ENCODE data around the gene SMYD3. TPM values are rescaled to one million over a fixed set of nuclear protein-coding genes. Genes with fewer than 3 reads are reported as not detected.
A peak's percentile ranks its signal among the peaks of the same experiment; 100 is the strongest.

The SMYD3 gene
- total and polyA plus RNA-seq, 2 donors: 22.0 to 27.0 TPM

DNA sequence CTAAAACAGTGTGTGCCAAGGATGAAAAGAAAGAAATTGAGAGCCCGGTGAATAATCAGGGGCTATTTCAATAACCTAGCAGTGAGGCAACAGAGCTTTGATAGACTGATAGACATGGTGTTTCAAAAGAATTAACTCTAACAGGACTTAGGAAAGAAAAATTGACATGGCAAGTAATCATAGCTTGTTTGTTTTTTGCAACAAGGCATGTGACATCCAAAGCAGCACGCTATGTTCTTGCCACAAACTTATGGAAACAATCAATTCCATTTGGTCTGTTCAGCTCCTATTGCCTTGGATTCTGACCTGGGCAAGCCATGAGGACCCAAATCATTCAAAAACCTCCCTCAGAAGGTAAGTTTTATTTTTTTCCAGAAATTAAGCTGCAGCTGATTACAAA is 608.5 kb downstream of the SMYD3 start:
- WGBS: 99% methylated on average over 2 of the region's 2 CpGs
- no peaks in the 10 kb centered on the region for H3K4me1 ChIP-seq (ENCODE audit: control insufficient read depth in 2 of 2, insufficient read depth in 2 of 2, low read length in 2 of 2)

DNA sequence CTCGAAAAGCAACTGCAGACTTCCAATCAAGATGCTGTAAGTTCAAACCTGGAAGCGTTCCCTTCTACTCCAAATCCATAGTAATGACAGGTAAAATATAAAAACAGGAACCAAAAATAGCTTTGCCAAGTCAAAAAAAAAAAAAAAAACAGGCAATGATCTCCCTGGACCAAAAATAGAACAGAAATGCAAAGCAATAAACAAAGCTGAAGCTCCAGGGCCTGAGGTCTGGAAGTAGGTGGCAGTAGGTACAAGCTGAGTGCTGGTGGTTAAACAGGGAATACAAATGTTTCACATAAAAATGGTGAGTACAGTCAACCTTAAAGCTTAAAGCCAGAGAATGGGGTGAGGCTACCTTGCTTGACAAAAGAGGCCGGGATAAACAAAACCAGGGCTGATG is 610.8 kb downstream of the SMYD3 start:
- 95% methylated on average over 3 of the region's 3 CpGs for WGBS
- no peaks in the 10 kb centered on the region for H3K36me3 ChIP-seq (ENCODE audit: control insufficient read depth in 2 of 2, insufficient read depth in 2 of 2, low read length in 1 of 2)
- no peaks in the 10 kb centered on the region for H3K27me3 ChIP-seq (ENCODE audit: control insufficient read depth in 2 of 2, insufficient read depth in 1 of 2, low read length in 1 of 2)
- H3K4me1 ChIP-seq (ENCODE audit: control insufficient read depth in 2 of 2, insufficient read depth in 2 of 2, low read length in 2 of 2): no peaks in the 10 kb centered on the region
- no peak overlapping the region for H3K27ac ChIP-seq (ENCODE audit: low read depth in 1 of 2, low read length in 1 of 2)
- no peak overlapping the region for H3K4me3 ChIP-seq (ENCODE audit: low read length in 2 of 2)
- no peak for DNase-seq (ENCODE audit: low read depth in 6 of 9, low spot score in 9 of 9)
- no peaks in the 10 kb centered on the region for H3K9me3 ChIP-seq (ENCODE audit: control insufficient read depth in 2 of 2, insufficient read depth in 1 of 2, low read length in 1 of 2)

More for the DNA sequence above, 608.5 kb downstream of the SMYD3 start:
- peaks cover 0 to under 1% of the 10 kb centered on the region in 2 donors for H3K9me3 ChIP-seq (ENCODE audit: control insufficient read depth in 2 of 2, insufficient read depth in 1 of 2, low read length in 1 of 2)
- no peaks in the 10 kb centered on the region for H3K36me3 ChIP-seq (ENCODE audit: control insufficient read depth in 2 of 2, insufficient read depth in 2 of 2, low read length in 1 of 2)
- H3K27me3 ChIP-seq (ENCODE audit: control insufficient read depth in 2 of 2, insufficient read depth in 1 of 2, low read length in 1 of 2): no peaks in the 10 kb centered on the region
- no peak overlapping the region for H3K27ac ChIP-seq (ENCODE audit: low read depth in 1 of 2, low read length in 1 of 2)
- H3K4me3 ChIP-seq (ENCODE audit: low read length in 2 of 2): no peak overlapping the region
- no peak for DNase-seq (ENCODE audit: low read depth in 6 of 9, low spot score in 9 of 9)

DNA sequence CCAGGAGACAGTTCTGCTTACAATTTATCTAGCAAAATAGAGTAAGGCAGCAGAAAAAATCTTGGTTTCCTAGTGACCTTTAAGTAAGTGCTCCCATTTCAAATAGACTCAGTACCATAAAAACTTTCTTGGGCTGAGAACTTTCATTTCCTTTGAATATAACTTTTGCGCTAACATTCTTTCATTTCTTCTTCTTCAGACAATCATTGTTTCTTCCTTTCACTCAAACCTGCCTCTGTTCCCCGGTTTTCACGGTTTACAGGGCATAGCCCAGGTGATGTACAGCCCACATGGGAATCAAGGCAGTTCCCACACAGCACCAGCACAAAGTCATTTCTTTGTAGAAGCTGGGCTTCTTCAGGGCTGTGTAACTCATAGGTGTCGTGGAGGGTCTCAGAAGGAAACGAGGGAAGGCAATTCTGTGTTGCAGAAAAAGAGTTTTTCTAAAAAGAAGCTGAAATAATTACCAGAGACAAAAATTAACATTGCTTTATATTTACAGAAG is 611.6 kb downstream of the SMYD3 start:
- WGBS: 95% methylated on average over 5 of the region's 5 CpGs
- no peak for DNase-seq (ENCODE audit: low read depth in 6 of 9, low spot score in 9 of 9)
- no peaks in the 10 kb centered on the region for H3K27me3 ChIP-seq (ENCODE audit: control insufficient read depth in 2 of 2, insufficient read depth in 1 of 2, low read length in 1 of 2)
- H3K4me1 ChIP-seq (ENCODE audit: control insufficient read depth in 2 of 2, insufficient read depth in 2 of 2, low read length in 2 of 2): no peaks in the 10 kb centered on the region
- H3K27ac ChIP-seq (ENCODE audit: low read depth in 1 of 2, low read length in 1 of 2): no peak overlapping the region
- no peaks in the 10 kb centered on the region for H3K36me3 ChIP-seq (ENCODE audit: control insufficient read depth in 2 of 2, insufficient read depth in 2 of 2, low read length in 1 of 2)
- H3K9me3 ChIP-seq (ENCODE audit: control insufficient read depth in 2 of 2, insufficient read depth in 1 of 2, low read length in 1 of 2): no peaks in the 10 kb centered on the region
- H3K4me3 ChIP-seq (ENCODE audit: low read length in 2 of 2): no peak overlapping the region

DNA sequence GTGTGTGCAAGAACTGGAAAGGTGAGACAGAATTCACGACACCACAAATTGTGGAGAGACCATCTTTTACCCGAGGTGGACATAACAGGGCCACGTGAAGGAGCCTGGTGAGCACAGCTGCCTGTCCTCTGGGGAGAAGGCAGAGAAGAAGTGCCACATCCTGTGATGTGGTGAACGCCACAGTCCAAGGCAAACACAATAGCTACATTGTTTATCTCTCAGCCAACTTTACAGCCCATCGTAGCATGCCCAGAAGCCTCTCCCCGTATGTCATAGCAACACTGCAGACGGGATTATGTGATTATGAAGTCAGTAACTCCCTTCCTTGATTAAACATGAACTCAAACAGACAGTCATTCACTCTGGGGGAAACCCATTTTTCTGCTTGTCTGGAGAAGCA is 612.2 kb downstream of the SMYD3 start:
- no peaks in the 10 kb centered on the region for H3K27me3 ChIP-seq (ENCODE audit: control insufficient read depth in 2 of 2, insufficient read depth in 1 of 2, low read length in 1 of 2)
- no peak for DNase-seq (ENCODE audit: low read depth in 6 of 9, low spot score in 9 of 9)
- H3K36me3 ChIP-seq (ENCODE audit: control insufficient read depth in 2 of 2, insufficient read depth in 2 of 2, low read length in 1 of 2): no peaks in the 10 kb centered on the region
- WGBS: 92% methylated on average over 7 of the region's 7 CpGs
- H3K4me1 ChIP-seq (ENCODE audit: control insufficient read depth in 2 of 2, insufficient read depth in 2 of 2, low read length in 2 of 2): no peaks in the 10 kb centered on the region
- H3K27ac ChIP-seq (ENCODE audit: low read depth in 1 of 2, low read length in 1 of 2): no peak overlapping the region
- no peak overlapping the region for H3K4me3 ChIP-seq (ENCODE audit: low read length in 2 of 2)
- no peaks in the 10 kb centered on the region for H3K9me3 ChIP-seq (ENCODE audit: control insufficient read depth in 2 of 2, insufficient read depth in 1 of 2, low read length in 1 of 2)

DNA sequence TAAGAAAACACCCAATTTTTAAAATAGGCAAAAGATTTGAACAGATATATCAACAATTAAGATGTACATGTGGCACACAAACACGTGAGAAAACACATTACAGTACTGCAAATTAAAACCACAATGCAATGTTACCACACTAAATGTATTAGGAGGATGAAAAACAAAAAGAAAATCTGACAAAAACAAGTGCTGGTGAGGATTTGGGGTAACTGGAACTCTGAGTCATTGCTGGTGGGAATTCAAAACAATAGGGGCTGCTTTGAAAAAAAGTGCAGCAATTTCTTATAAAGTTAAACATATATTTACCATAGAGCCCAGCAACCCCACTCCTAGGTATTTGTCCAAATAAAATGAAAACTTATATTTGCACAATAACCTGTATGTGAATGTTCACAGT is 614.1 kb downstream of the SMYD3 start:
- H3K27ac ChIP-seq (ENCODE audit: low read depth in 1 of 2, low read length in 1 of 2): no peak overlapping the region
- no peak for DNase-seq (ENCODE audit: low read depth in 6 of 9, low spot score in 9 of 9)
- no peaks in the 10 kb centered on the region for H3K4me1 ChIP-seq (ENCODE audit: control insufficient read depth in 2 of 2, insufficient read depth in 2 of 2, low read length in 2 of 2)
- no peaks in the 10 kb centered on the region for H3K9me3 ChIP-seq (ENCODE audit: control insufficient read depth in 2 of 2, insufficient read depth in 1 of 2, low read length in 1 of 2)
- WGBS: 90% methylated on average over 1 of the region's 1 CpG
- H3K27me3 ChIP-seq (ENCODE audit: control insufficient read depth in 2 of 2, insufficient read depth in 1 of 2, low read length in 1 of 2): no peaks in the 10 kb centered on the region
- no peak overlapping the region for H3K4me3 ChIP-seq (ENCODE audit: low read length in 2 of 2)
- H3K36me3 ChIP-seq (ENCODE audit: control insufficient read depth in 2 of 2, insufficient read depth in 2 of 2, low read length in 1 of 2): no peaks in the 10 kb centered on the region

DNA sequence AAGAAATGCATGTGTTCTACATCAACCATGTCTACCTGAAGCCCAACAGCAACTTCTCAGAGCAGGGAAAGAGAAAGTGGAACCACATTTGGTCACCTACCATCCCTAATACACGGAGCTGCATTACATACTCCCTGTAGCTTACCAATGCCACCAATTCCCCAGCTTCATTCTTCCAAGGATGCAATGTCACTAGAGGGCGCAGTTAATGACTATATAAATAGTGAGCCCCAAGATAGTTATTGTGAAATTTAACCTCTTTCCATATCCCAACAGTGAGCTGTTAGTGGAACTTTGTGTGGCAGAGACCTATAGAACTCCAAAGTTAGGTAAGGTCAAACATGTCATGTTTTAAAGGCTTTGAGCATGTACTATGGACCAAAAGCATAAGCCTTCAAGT is 618.3 kb downstream of the SMYD3 start:
- Histone ChIP-seq H3K4me3 (ENCODE audit: low read length in 2 of 2) (no peak overlapping the region), H3K4me1 (ENCODE audit: control insufficient read depth in 2 of 2, insufficient read depth in 2 of 2, low read length in 2 of 2) (no peaks in the 10 kb centered on the region), H3K36me3 (ENCODE audit: control insufficient read depth in 2 of 2, insufficient read depth in 2 of 2, low read length in 1 of 2) (no peaks in the 10 kb centered on the region), H3K27ac (ENCODE audit: low read depth in 1 of 2, low read length in 1 of 2) (no peak overlapping the region), H3K27me3 (ENCODE audit: control insufficient read depth in 2 of 2, insufficient read depth in 1 of 2, low read length in 1 of 2) (no peaks in the 10 kb centered on the region), H3K9me3 (ENCODE audit: control insufficient read depth in 2 of 2, insufficient read depth in 1 of 2, low read length in 1 of 2) (no peaks in the 10 kb centered on the region)
- WGBS: 60% methylated on average over 2 of the region's 2 CpGs
- DNase-seq (ENCODE audit: low read depth in 6 of 9, low spot score in 9 of 9): peak in 3 of 9 donors; percentile 8 to 36 (median 24)

DNA sequence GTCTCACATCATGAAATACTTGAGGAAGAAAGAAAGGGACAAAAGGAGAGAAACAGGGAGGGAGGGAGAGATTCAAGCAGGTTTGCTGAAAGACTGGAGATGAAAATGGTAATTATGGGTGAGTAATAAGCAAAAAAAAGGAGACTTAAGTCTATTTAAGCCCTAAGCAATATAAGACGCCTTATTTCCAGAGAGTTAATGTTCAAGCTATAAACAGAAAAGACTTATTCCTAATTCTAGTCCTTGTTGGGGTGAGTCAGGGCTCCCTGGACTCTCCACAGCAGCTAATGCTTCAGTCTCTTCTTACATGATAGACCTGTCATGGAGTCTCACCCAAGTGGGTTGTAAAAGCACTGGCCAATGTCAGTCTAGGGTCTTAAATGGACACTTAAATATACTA is 619.2 kb downstream of the SMYD3 start:
- Histone ChIP-seq H3K4me3 (ENCODE audit: low read length in 2 of 2) (no peak overlapping the region), H3K27ac (ENCODE audit: low read depth in 1 of 2, low read length in 1 of 2) (no peak overlapping the region), H3K36me3 (ENCODE audit: control insufficient read depth in 2 of 2, insufficient read depth in 2 of 2, low read length in 1 of 2) (no peaks in the 10 kb centered on the region), H3K27me3 (ENCODE audit: control insufficient read depth in 2 of 2, insufficient read depth in 1 of 2, low read length in 1 of 2) (no peaks in the 10 kb centered on the region), H3K4me1 (ENCODE audit: control insufficient read depth in 2 of 2, insufficient read depth in 2 of 2, low read length in 2 of 2) (no peaks in the 10 kb centered on the region), H3K9me3 (ENCODE audit: control insufficient read depth in 2 of 2, insufficient read depth in 1 of 2, low read length in 1 of 2) (no peaks in the 10 kb centered on the region)
- 100% methylated on average over 1 of the region's 1 CpG for WGBS
- no peak for DNase-seq (ENCODE audit: low read depth in 6 of 9, low spot score in 9 of 9)

DNA sequence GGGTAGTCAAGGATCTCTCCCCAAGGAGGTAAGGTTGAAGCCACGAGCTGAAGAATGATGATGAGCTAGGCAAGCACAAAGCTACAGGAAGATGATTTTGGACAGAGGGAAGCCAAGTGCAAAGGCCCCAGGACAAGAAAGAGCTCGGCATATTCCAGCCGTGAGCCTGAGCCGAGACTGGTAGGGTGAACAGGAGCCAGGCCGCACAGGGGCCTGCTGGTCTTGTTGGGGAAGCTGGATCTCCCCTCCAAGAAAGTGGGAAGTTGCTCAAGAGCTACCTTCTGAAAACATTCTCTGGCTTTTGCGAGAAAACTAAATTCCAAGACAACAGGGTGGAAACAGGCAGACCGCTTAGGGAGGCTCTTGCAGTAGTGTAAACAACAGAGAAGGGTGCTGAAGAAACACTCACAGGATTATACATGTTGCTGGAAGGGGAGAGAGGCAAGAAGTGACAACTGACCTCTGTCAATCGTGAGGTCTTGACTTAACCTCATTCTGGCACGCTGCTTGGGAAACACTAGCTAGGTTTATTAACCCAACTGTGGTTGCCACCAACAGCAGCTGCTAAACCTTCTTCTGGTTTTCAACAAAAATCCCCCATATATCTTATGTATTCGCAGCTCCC is 625.2 kb downstream of the SMYD3 start:
- Histone ChIP-seq H3K27me3 (ENCODE audit: control insufficient read depth in 2 of 2, insufficient read depth in 1 of 2, low read length in 1 of 2) (no peaks in the 10 kb centered on the region), H3K4me1 (ENCODE audit: control insufficient read depth in 2 of 2, insufficient read depth in 2 of 2, low read length in 2 of 2) (no peaks in the 10 kb centered on the region), H3K27ac (ENCODE audit: low read depth in 1 of 2, low read length in 1 of 2) (no peak overlapping the region), H3K9me3 (ENCODE audit: control insufficient read depth in 2 of 2, insufficient read depth in 1 of 2, low read length in 1 of 2) (no peaks in the 10 kb centered on the region), H3K36me3 (ENCODE audit: control insufficient read depth in 2 of 2, insufficient read depth in 2 of 2, low read length in 1 of 2) (no peaks in the 10 kb centered on the region), H3K4me3 (ENCODE audit: low read length in 2 of 2) (no peak overlapping the region)
- no peak for DNase-seq (ENCODE audit: low read depth in 6 of 9, low spot score in 9 of 9)
- 88% methylated on average over 10 of the region's 10 CpGs for WGBS

DNA sequence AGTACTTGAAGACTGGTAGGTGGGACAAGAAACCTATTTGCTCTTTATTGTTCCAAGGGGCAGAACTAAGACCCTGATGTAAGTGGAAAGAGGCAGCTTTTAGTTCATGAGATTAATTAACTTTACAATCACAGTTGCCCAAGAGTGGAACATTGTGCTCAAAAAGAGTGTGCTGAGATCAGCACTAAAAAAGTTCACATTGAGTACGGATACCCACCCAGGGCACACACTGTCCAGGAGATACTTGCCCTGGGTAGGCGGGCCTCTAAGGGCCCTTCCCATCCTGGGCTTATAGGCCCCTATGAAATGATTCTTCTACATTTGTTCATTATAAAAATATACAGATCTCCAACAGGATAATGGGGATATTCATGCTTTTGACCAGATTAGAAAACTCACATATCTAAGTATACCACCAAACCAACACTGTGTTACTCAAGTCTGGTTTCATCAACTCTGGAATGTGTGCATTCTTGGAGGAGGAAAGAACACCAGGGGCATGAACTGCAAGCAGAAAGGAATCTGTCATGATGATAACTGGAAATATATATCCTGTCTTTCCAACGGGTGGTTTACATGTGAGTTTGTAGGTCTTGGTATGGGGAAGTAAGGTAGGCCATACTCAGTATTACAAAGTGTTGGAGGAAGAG is 626.2 kb downstream of the SMYD3 start:
- Histone ChIP-seq H3K9me3 (ENCODE audit: control insufficient read depth in 2 of 2, insufficient read depth in 1 of 2, low read length in 1 of 2) (no peaks in the 10 kb centered on the region), H3K27ac (ENCODE audit: low read depth in 1 of 2, low read length in 1 of 2) (no peak overlapping the region), H3K4me1 (ENCODE audit: control insufficient read depth in 2 of 2, insufficient read depth in 2 of 2, low read length in 2 of 2) (no peaks in the 10 kb centered on the region), H3K36me3 (ENCODE audit: control insufficient read depth in 2 of 2, insufficient read depth in 2 of 2, low read length in 1 of 2) (no peaks in the 10 kb centered on the region), H3K27me3 (ENCODE audit: control insufficient read depth in 2 of 2, insufficient read depth in 1 of 2, low read length in 1 of 2) (no peaks in the 10 kb centered on the region), H3K4me3 (ENCODE audit: low read length in 2 of 2) (no peak overlapping the region)
- 92% methylated on average over 3 of the region's 3 CpGs for WGBS
- no peak for DNase-seq (ENCODE audit: low read depth in 6 of 9, low spot score in 9 of 9)

Measured in thymus (tissue), 11 donors.